ENCODE measurements around the gene SLC7A6.

Gene SLC7A6

GRCh38 chr16:68350813-68351350, 86.6 kb downstream of the SLC7A6 start:
- Histone ChIP-seq H3K27me3 (ENCODE audit: insufficient read depth, low read length, poor library complexity, severe bottlenecking) (no peaks in the 10 kb centered on the region), H3K9me2 (replicated peaks; ENCODE audit: low read depth, low read length) (no peaks in the 10 kb centered on the region), H3F3A (ENCODE audit: low read depth) (no peaks in the 10 kb centered on the region), H3K9ac (ENCODE audit: low read depth, low read length, poor library complexity, severe bottlenecking) (no peak overlapping the region), H3K4me1 (ENCODE audit: insufficient read depth, low read length, poor library complexity, severe bottlenecking) (peaks cover 38% of the 10 kb centered on the region), H3K36me3 (ENCODE audit: insufficient read depth, low read length) (peaks cover 46% of the 10 kb centered on the region; the same call in 1 of the 2 replicates), H2AFZ (ENCODE audit: low read length) (no peak overlapping the region), H4K20me1 (ENCODE audit: insufficient read depth, low read length, poor library complexity, severe bottlenecking) (no peaks in the 10 kb centered on the region), H3K4me3 (ENCODE audit: low read length, poor library complexity, severe bottlenecking) (no peak overlapping the region), H3K79me2 (ENCODE audit: insufficient read depth, low read length) (no peaks in the 10 kb centered on the region), H3K9me3 (ENCODE audit: insufficient read depth, low read depth, low read length) (no peaks in the 10 kb centered on the region), H3K4me2 (ENCODE audit: low read depth, low read length, poor library complexity, severe bottlenecking) (no peak overlapping the region)
- TF ChIP-seq EZH2phosphoT487 (IDR thresholded peaks at IDR 0.05; ENCODE audit: borderline replicate concordance) = no peak
- no peak for TF ChIP-seq CTCF (conservative IDR thresholded peaks at IDR 0.05; ENCODE audit: low read length)
